ENCODE measurements around the gene BCL2L11.
"Not testable (repeated sequence)": the region's sequence is repeated elsewhere in the genome, so short reads cannot be mapped to it uniquely, and the experiment has no call there.

Gene BCL2L11

GRCh38 chr2:111120253-111121027, at the start of gene BCL2L11:
Gene BCL2L11, plus strand, starts transcription at chr2:111120914. Its CDS starts 2,832 bp downstream, at chr2:111123746.
- peak; percentile 80 to 87 for DNase-seq (ENCODE audit: low read depth in 2 of 2)

GRCh38 chr2:111071600-111072171, 49.0 kb upstream of the BCL2L11 start:
- no peak for DNase-seq (ENCODE audit: low read depth in 2 of 2)

DNA sequence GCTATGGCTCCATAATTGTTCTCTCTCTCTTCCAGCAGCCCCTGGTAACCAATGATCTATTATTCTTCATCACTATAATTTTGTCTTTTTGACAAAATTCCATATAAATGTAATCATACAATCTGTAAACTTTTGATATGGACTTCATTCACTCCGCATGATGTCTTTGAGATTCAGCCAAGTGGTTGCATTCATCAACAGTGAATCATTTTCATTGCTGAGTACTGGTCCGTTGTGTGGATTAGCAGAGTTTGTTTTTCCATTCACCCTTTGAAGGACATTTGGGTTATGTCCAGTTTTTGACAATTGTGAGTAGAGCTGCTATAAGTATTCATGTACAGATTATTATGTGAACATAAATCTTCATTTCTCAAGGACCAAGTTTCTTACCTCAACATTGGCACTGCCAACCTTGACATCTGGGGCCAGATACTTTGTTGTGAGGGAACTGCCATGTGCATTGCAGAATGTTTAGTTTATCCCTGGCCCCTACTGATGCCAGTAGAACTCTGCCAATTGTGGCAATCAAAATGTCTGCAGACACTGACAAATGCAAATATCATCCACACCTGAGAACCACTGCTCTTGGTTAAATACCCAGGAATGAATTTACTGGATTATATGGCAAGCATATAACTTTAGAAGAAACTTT, 48.4 kb upstream of the BCL2L11 start:
- DNase-seq (ENCODE audit: low read depth in 2 of 2) = no peak

- DNase-seq (ENCODE audit: low read depth in 2 of 2) = not testable (repeated sequence)
Observed at GRCh38 chr2:111082659-111083058, 38.1 kb upstream of the BCL2L11 start.

DNA sequence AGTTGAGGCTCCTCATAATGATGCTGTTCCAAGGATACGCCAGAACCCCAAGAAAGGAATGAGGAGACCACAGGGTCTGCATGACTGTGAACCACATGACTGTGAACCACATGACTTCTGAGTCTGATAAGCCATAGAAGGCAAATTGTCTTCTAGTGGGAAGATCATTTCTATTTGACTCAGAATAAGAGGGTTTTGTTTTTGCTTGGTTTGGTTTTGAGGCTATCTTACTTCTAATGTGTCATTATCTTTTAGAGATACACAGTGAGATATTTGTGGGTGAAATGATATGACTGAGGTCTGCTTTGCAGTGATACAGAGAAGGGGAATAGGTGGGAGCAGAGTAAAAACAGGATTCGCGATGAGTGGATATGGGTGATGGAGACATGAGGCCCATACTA, 28.9 kb upstream of the BCL2L11 start:
- DNase-seq (ENCODE audit: low read depth in 2 of 2) = no peak

DNA sequence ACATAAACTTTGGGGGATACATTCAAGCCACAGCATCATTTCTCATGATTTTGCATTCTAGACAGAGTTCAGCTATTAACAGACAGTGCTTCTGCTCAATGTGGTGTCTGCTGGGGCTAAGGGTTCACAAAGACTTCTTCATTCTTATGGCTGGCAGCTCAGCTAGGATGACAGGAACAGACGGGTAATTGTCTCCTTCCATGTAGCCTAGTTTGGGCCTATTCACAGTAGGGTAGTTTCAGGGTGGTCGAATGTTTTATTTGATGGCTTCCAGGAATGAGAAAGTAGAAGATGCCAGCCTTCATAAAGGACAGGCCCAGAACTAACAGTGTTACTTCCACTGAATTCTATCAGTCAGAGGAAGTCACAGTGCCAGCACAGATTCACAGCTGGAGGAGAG, 26.0 kb upstream of the BCL2L11 start:
- no peak for DNase-seq (ENCODE audit: low read depth in 2 of 2)

DNA sequence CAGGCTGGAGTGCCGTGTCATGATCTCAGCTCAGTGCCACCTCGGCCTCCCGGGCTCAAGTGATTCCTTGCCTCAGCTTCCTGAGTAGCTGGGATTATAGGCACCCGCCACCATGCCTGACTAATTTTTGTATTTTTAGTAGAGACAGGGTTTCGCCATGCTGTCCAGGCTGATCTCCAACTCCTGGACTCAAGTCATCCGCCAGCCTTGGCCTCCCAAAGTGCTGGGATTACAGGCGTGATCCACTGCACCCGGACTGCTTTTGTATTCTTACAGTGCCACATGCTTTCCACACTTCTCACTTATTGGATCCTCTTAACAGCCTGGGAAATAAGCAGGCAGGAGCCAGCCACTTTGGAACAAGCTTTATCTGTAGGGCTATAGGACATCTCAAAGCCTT, 25.3 kb upstream of the BCL2L11 start:
- no peak for DNase-seq (ENCODE audit: low read depth in 2 of 2)

DNA sequence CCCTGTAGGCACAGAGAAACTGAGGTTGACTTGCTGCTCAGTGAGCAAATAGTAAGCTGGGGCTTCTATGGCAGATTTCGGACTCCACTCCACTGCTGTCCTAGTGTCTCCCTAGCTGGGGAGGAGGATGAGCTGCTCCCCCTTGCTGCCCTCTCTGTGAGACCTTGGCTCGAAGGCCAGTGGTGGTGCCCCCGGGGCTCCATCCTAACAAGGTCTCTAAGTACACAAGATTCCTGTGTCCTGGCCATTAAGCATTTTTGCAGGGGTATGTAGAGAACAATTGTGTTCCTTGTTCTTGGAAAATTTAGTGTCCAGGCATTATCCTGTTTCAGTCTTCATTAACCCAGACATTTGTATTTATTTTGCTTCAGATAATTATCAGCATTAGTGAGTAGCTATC, 21.3 kb upstream of the BCL2L11 start:
- no peak for DNase-seq (ENCODE audit: low read depth in 2 of 2)

DNA sequence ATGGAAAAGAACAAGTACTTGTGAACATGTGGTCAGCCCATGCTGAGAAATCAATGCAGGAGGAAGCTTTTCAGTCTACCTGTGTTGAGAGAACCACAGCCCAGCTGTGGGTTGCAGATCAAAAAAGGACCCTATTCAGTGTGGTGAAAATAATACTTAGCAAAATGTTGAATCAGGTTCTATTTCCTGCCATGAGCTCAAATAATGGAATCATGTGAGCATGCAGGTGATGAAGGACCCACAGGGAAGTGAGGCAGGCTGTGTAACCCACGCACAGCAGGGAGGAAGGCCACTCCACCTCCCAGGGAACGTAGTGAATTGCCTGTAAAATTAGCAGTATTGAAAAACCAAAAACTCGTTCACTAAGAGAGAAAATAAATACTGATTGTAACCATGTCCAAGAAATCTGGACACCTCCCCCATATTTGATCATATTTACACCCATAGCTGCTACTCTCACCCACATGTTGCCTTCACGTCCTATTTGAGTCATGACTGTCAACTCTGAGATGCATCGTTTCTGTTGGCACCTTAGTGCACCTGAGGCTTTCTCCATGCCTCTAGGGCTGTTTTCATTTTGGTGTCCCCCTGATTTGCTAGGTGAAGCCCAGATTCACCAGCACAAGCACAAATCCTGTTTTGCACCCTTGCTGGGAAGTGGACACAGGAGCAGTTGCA, 20.5 kb upstream of the BCL2L11 start:
- no peak for DNase-seq (ENCODE audit: low read depth in 2 of 2)

DNA sequence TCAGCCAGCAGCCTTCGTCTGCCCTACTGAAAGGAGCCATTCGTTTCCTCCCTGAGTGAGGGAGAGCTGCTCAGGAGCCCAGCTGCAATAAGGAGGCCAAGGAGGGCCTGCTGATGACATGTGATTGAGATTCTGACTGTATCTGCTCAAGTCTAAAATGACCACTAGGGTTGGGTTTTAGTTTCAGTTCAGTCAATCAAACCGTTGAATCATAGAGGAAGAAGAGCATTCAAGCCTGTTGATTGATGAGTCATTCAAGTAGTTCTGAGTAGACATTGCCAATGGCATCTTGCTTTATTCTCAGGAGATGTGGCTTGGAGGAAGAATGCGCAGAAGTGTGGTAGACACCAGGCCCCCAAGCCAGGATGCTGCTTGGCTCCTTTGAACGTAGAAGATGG, 19.9 kb upstream of the BCL2L11 start:
- no peak for DNase-seq (ENCODE audit: low read depth in 2 of 2)

GRCh38 chr2:111101592-111101991, 19.1 kb upstream of the BCL2L11 start:
- DNase-seq (ENCODE audit: low read depth in 2 of 2) = no peak

- no peak for DNase-seq (ENCODE audit: low read depth in 2 of 2)
Observed at GRCh38 chr2:111102216-111102615, 18.5 kb upstream of the BCL2L11 start.

GRCh38 chr2:111105926-111106325, 14.8 kb upstream of the BCL2L11 start:
- no peak for DNase-seq (ENCODE audit: low read depth in 2 of 2)

GRCh38 chr2:111106706-111107105, 14.0 kb upstream of the BCL2L11 start:
- DNase-seq (ENCODE audit: low read depth in 2 of 2) = no peak

- DNase-seq (ENCODE audit: low read depth in 2 of 2) = no peak
Observed at GRCh38 chr2:111108745-111109271, 11.9 kb upstream of the BCL2L11 start.

DNA sequence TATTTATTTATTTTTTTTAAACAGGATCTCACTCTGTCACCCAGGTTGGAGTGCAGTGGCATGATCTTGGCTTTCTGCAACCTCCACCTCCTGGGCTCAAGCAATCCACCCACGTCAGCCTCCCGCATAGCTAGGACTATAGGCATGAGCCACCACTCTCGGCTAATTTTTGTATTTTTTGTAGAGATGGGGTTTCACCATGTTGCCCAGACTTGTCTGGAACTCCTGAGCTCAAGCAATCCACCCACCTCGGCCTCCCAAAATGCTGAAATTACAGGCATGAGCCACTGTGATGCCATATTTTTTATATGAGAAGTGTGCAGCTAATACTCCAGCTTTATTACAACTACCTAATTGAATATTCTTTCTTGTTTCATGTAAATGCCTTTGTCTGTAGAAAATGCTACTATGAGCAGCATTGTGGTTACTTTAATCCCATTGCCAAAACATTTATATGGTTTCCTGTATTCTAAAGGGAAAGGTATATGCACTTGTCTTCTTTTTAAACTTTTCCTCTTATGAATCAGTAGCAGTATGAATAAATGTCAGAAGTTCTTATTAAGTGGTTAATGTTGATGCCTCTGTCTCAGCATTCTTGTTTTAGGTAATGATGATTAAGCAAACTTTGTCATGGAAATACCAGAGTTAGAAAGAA, 9.5 kb upstream of the BCL2L11 start:
- no peak for DNase-seq (ENCODE audit: low read depth in 2 of 2)

DNA sequence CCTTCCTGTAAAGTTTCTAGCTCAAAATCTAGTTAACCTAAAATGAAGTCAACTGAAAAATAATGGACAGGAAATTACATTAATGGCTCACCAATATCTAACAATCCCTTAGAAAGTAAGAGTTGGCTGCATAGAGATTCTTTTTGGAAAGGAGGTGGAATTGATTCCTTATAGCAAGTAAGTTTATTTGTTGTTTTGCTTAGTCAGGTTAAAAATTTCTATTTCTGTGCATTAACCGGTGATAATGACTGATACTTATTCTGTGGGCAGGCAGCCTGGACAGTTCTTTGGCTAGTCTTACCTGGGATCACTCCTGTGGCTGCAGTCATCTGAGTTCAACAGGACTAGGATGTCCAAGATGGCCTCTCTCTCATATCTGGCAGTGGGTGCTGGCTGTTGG, 6.9 kb upstream of the BCL2L11 start:
- no peak for DNase-seq (ENCODE audit: low read depth in 2 of 2)

DNA sequence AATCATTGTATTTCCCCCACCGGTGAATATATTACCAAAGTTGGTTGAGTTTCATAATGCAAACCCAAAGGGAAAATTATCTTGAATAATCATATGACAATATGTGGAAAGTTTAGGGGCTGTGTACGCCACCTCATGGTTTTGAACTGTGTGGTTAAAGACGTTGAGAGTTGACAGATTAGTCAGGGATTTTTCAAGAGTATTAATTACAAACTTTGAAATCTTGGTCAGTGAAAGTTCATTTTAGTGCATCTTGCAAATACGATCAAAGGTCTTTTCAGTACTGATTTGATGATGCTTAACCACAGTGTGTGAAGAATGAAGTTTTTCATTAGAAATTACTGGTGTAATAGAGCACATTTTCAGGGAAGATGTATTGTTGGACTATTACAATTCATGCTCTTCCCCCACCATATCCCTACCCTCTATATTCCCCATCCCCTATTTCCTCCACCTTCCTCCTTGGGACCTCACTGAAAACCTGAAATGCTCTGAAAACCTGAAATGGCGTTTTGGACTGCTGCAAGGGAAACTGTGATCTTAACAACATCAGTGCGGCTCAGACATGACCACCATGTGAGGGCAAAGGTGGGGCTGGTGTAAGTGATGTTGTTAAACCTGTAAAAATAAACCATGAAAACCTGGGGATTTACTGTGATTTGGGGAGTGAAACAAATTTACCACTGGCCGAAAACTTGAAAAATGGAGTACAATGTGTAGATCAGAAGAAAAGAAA, 4.5 kb upstream of the BCL2L11 start:
- DNase-seq (ENCODE audit: low read depth in 2 of 2) = no peak

GRCh38 chr2:111116843-111117597, 3.7 kb upstream of the BCL2L11 start:
- DNase-seq (ENCODE audit: low read depth in 2 of 2) = peak in 1 of 2 donors; percentile 44
